NCI-H1417 (cell line): ENCODE measurements around the gene DLGAP5.
A peak's percentile ranks its signal among the peaks of the same experiment; 100 is the strongest.

Experiments used
- DNase-seq, 3 experiments: peaks; one replicate each; lab custom pipeline; 2025; lab: John Stamatoyannopoulos, UW

DLGAP5 gene

DNA sequence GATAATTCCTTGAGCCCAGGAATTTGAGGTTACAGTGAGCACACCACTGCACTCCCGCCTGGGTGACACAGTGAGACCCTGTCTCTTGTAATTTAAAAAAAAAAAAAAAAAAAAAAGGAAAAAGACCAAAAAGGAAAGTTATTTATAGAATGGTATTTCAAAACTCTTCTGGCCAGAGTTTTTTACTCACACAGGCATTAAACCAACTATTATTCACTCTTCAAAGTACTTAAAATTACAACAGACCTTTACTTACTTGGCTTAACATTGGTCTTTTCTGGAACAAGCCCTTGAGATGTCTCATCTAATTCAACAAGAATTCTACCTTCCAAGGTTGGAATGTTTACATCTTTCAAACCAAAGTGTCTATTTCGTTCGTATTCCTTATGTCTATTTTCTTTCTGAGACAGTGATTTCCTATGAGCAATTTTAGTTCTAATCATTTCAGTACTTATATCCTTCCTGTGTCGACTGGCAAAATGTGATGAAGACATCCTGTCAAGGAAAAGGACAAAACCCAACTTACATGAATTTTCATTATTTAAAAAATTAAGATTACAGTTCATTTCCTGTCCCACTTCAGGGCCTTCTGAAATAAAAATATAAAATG is 2.6 kb downstream of the DLGAP5 start:
- no peak for DNase-seq

GRCh38 chr14:55180434-55180833 is 11.0 kb downstream of the DLGAP5 start:
- peak in 1 of 3 experiments; percentile 43 for DNase-seq

DNA sequence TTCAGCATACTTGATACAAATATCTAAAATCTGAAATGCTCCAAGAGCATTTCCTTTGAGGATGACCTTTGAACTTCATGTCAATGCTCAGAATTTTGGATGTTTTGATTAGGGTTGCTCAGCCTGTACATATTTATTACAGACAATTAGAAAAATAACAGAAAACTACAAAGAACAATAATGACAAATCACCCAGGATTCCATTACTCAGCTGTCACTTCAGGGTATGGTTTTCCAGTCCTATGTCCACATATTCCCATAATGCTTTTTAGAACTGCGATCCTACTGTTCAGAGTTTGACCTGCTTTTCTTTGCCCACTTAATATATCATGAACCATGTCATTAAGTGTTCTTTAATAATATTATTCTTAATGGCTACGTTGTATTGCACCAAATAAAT is 11.4 kb downstream of the DLGAP5 start:
- DNase-seq = no peak

- no peak for DNase-seq
Observed at GRCh38 chr14:55170526-55170925, 20.9 kb downstream of the DLGAP5 start.

DNA sequence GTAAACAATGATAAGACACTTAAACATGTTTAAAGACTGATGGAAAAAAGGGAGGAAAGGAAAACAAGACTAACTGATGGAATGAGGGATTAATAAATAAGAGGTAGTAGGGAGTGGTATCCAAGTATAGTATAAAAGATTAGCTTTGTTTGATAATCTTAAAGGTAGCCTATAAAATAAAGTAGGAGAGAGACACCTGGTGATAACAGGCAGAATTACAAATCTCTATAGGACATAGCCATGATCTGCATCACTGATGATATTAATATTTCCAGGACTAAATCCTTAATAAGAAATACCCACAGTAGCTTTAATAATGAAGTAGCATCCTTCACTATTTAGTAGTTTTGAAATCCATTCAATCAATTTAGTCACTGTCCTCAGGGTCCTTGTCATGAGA is 30.4 kb downstream of the DLGAP5 start:
- peak in 2 of 3 experiments; percentile 28 to 56 for DNase-seq

DNA sequence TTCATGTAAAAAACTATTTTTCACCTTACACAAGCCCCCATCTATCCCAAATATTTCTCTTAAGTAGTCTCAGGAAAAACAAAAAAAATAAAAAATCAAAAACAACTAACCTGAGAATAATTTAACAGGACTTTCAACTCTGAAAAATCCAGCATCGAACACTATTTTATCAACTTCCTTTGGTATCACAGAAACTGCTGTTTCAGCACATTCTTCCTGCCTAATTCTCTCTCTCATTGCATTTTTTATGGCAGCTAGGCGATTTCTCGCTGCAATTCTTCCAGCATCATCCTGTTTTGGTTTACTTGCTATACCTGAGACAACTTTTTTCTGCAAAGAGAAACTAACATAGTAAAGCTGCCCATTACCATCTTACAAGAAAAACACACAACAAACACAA is 33.0 kb downstream of the DLGAP5 start:
- DNase-seq = no peak

DNA sequence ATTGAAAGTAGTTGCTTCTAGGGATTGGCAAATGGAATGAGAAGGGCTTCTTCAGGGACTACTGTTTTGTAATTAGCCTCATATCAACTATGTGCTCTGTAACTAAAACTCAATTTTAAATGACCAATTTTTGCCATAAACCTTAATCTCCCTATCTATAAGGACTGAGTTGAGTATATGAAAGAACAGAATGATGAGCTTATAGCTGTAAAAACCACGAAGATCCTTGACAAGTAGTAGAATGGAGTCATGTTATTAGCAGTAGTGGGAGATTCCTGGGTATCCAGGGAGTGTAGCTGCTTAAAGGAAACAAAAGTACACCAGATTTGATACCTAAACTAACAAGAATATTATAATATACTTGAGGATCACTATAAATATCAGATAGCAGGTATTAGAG is 34.3 kb downstream of the DLGAP5 start:
- DNase-seq = no peak

DNA sequence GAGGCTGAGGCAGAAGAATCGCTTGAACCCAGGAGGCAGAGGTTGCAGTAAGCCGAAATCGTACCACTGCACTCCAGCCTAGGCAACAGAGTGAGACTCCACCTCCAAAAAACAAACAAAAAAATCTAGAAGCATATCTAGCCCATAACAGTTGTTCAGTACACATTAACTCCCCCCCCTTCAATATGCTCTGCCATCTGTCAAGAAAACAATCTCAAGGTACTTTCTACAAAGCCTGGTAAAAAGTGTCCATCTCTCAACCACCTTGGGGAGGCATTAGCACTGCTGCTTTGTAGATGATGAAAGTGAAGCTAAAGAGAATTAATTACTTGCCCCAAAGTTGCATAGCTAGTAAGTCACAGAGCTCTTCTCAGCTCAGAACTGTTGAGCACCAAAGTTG is 37.4 kb downstream of the DLGAP5 start:
- no peak for DNase-seq

DNA sequence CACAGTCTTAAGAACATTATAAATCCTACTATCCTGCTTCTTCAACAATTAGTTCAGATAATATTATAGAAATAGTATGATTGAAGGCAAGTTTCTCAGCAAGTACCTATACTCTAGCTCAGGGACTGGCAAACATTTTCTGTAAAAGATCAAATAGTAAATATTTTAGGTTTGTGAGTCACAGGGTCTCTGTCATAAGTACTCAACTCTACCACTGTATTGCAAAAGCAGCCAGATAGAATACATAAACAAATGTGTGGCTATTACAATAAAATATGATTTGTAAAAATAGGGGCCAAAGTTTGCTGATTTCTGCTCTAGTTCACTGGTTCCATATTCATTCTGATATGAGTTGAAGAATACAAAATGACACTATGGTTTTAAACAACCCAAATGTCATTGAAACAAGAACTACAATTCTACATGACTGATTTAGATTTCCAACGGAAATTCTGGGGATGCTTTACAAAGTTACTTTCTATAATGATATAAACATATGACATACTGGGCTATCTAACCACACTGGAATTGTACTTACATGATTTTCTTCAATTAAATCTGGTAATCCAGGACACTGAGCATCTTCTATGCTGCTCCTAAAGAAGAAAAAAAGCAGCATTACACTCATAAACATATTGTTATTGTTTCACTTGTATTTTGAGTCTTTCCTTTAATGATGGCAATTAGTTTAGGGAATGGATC is 39.2 kb downstream of the DLGAP5 start:
- DNase-seq = no peak

DNA sequence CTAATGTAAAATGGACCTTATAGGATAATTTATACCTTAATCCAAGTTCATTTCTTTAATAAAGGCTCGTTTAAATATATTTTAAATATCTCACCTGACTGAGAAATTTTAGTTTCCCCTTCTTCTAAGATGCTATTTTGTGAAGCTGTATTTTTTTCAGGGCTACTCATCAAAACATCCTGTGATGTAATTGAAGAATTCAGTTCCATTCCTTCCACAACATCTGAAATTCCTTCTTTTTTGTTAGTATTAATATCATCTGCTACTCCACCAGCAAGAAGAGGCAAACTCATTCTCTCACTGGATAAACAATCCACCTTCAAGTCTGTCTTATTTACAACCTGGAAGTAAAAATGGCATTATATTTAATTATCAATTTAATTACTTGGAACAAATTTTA is 39.8 kb downstream of the DLGAP5 start:
- DNase-seq = no peak

GRCh38 chr14:55146425-55146824 is 45.0 kb downstream of the DLGAP5 start:
- no peak for DNase-seq

GRCh38 chr14:55142466-55142865 is 48.9 kb downstream of the DLGAP5 start:
- DNase-seq = peak in 1 of 3 experiments; percentile 50

- no peak for DNase-seq
Observed at GRCh38 chr14:55141825-55142224, 49.6 kb downstream of the DLGAP5 start.

DNA sequence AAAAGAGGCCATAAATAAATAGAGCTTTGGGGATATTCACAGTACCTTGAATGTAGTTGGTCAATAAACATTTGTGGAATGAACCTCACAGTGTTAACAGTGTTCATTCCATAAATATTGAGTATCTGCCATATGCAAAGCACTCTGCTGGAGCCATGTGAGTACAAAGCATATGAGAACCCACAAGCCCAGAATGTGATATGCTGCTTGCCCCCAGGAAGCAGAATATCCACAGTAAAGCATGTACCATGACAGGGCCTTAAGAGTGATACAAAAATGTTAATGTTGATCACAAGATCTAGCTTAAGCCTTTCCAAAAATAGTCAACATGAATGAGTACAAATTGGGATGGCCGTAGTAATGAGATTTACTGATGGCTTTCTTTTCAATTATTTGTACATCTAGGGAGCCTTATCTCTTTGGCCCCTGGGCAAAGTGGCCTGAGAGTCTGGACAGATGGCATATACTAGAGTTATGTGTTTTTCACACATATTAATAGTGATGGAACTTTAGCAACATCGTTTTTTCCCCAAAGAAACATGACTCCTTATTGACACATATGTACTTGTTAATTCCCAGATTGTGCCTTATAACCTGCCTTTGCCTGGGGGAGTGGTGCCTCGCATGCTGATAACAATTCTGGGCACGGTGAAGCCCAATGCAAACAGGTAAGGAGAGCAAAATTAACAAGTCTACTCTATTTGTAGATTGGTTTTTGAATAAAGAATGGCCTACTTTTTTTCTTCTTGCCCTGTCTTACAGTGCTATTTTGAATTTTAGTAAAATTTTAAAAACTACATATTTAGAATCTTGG is 51.5 kb downstream of the DLGAP5 start:
- DNase-seq = no peak

GRCh38 chr14:55139141-55139540 is 52.2 kb downstream of the DLGAP5 start:
- DNase-seq = no peak

DNA sequence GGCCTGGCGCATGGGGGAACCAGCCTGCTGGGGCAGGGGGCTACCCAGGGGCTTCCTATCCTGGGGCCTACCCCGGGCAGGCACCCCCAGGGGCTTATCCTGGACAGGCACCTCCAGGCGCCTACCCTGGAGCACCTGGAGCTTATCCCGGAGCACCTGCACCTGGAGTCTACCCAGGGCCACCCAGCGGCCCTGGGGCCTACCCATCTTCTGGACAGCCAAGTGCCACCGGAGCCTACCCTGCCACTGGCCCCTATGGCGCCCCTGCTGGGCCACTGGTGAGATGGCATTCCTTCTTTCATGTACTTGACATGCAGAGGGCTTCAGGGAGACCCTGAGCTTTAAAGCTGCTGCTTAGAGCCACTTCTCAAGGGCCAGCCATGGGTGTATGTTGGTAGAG is 53.3 kb downstream of the DLGAP5 start:
- no peak for DNase-seq

- no peak for DNase-seq
Observed at GRCh38 chr14:55136885-55137786, 54.2 kb downstream of the DLGAP5 start.

DNA sequence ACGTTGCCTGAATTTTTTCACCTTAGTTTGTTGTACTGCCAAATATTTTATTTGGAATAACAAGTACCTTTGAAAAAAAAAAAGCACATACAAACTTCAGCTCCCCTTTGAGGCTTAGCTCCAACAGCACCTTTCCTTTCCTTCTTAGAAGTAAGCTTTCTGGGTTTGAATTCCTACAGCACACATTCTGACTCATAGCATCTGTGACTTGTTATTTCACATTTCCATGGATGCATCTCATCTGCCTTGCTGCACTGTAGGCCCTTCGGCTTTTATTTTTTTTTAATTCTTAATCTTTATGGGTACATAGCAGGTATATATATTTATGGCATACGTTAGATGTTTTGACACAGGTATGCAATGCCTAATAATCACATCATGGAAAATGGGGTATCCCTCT is 55.1 kb downstream of the DLGAP5 start:
- no peak for DNase-seq

DNA sequence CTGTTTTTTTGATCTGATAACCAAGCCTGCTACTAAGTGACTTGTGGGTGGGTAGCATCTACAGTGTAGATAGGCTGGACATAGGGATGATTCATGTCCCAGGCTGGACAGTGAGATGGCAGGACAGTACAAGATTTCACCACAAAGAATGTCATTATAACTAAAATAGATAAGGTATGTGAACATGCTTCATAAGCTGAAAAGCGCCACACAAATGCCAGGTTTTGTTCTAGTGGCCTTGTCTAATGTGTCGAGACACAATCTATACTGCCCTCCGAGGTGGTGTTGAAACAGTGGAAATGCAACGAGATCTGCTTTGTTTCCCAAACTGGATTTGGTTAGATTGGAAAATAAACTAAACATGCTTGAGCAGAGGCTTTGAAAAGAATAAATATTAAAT is 58.0 kb downstream of the DLGAP5 start:
- peak in 1 of 3 experiments; percentile 14 for DNase-seq

DNA sequence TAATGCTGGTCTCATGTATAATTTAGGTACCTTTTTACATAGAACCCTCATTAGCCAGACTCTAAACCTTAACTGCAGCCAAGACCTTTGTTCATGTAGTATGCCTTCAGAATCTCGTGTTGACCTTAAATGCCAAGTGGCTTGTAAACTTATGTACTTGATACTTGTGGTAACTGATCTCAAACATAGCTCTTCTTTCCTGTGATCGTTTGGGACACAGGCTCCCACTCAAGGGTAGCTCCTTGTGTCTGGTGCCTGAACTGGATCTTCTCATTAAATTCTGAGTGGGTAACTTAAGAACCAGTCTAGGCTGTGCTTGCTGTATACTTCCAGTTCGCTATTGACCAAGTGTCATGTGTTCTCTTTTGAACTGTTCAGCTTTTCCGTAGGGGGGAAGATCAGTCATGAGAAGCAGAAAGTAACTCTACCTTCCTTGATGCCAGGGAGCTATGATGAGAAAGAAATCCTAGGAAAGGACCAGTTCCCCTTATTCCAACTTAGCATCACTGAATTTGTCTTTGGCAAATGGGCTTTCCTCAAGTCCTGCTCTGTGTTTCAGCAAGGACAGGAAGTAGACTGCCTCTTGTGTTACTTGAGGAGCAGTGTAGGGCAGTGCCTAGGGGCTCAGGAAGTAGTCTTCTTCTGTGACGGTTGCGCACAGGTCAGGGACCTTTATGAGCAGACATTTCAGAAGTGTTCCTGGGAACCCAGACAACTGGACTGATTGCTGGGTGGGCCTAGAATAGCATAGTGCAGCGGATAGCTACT is 59.8 kb downstream of the DLGAP5 start:
- peak in 1 of 3 experiments; percentile 71 for DNase-seq

DNA sequence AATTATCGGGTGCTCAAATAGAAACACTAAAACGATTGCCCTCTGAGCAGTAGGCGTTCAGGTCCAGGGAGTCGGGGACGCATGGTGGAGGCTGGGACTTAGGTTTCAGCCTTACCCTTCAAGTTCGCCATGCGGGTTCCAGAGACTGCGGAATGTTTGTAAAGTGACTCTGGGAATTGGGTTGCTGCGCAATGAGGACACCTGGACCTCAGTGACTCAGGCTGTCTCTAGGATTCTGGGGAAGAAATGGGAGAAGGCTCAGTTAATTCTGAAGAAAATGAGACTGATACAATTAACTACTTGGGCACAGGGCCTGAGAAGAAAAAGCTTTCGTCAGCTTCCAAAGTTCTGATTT is 61.2 kb downstream of the DLGAP5 start:
- no peak for DNase-seq
